Activated T-cell treated with anti-CD3 and anti-CD28 coated beads for 24 hours (primary cell): ENCODE measurements around the gene SOX18.
A peak's percentile ranks its signal among the peaks of the same experiment; 100 is the strongest.

Experiments
- DNase-seq: peaks from one replicate; pipeline ENCODE4 v3.0.0-alpha.2; 2020; ENCODE audit warnings: low read depth

Gene SOX18

GRCh38 chr20:64080013-64080812 lies 30.8 kb upstream of the SOX18 start, which contains the start of gene OPRL1:
OPRL1 (plus strand) TSS chr20:64080082; CDS start chr20:64092721, 12,639 bp downstream.
- DNase-seq, result no peak

GRCh38 chr20:64079273-64080012 lies 30.0 kb upstream of the SOX18 start, which contains the start of gene RGS19:
RGS19 (minus strand) TSS chr20:64079518; CDS start chr20:64076886, 2,632 bp downstream.
- peak; percentile 59 for DNase-seq

- DNase-seq, result no peak
Observed at GRCh38 chr20:64078934-64079272, 29.5 kb upstream of the SOX18 start.

- no peak for DNase-seq
Observed at GRCh38 chr20:64077876-64078551, 28.6 kb upstream of the SOX18 start.

GRCh38 chr20:64077541-64077875 lies 28.1 kb upstream of the SOX18 start:
- no peak for DNase-seq

- DNase-seq, result no peak
Observed at GRCh38 chr20:64077094-64077493, 27.7 kb upstream of the SOX18 start.

GRCh38 chr20:64076061-64076997 lies 26.9 kb upstream of the SOX18 start:
- DNase-seq, result no peak

GRCh38 chr20:64075556-64075955 lies 26.1 kb upstream of the SOX18 start:
- no peak for DNase-seq

- DNase-seq, result no peak
Observed at GRCh38 chr20:64074963-64075362, 25.5 kb upstream of the SOX18 start.

- DNase-seq, result no peak
Observed at GRCh38 chr20:64074184-64074789, 24.8 kb upstream of the SOX18 start.

GRCh38 chr20:64073476-64074183 lies 24.2 kb upstream of the SOX18 start:
- DNase-seq, result no peak

GRCh38 chr20:64072498-64073063 lies 23.1 kb upstream of the SOX18 start:
- no peak for DNase-seq

- no peak for DNase-seq
Observed at GRCh38 chr20:64071341-64072332, 22.2 kb upstream of the SOX18 start.

- DNase-seq, result no peak
Observed at GRCh38 chr20:64070244-64070993, 21.0 kb upstream of the SOX18 start.

GRCh38 chr20:64069614-64070243 lies 20.3 kb upstream of the SOX18 start:
- DNase-seq, result no peak

GRCh38 chr20:64069209-64069613 lies 19.8 kb upstream of the SOX18 start:
- no peak for DNase-seq

GRCh38 chr20:64068386-64069208 lies 19.2 kb upstream of the SOX18 start:
- DNase-seq, result no peak
